ENCODE measurements around the gene TMEM266.

TMEM266 gene

GRCh38 chr15:76198456-76199105 is 138.8 kb downstream of the TMEM266 start:
- DNase-seq: no peak
- no peak overlapping the region for H3K4me3 ChIP-seq (ENCODE audit: insufficient read depth, low read depth, low read length, poor library complexity, severe bottlenecking)
- H3K36me3 ChIP-seq (ENCODE audit: control insufficient read depth, insufficient read depth, low read length): no peaks in the 10 kb centered on the region
- no peaks in the 10 kb centered on the region for H3K4me1 ChIP-seq (ENCODE audit: control insufficient read depth, insufficient read depth, low read length, poor library complexity, severe bottlenecking)
- no peaks in the 10 kb centered on the region for H3K9me3 ChIP-seq (ENCODE audit: control insufficient read depth, low read length)
- H3K27me3 ChIP-seq (replicated peaks; ENCODE audit: control insufficient read depth, insufficient read depth, low read length, poor library complexity, severe bottlenecking): no peaks in the 10 kb centered on the region
- no peak overlapping the region for H3K27ac ChIP-seq (ENCODE audit: insufficient read depth, low read length, poor library complexity, severe bottlenecking)

GRCh38 chr15:76199106-76200082 is 139.6 kb downstream of the TMEM266 start:
- Histone ChIP-seq H3K27me3 (replicated peaks; ENCODE audit: control insufficient read depth, insufficient read depth, low read length, poor library complexity, severe bottlenecking) (no peaks in the 10 kb centered on the region), H3K4me3 (ENCODE audit: insufficient read depth, low read depth, low read length, poor library complexity, severe bottlenecking) (no peak overlapping the region), H3K36me3 (ENCODE audit: control insufficient read depth, insufficient read depth, low read length) (no peaks in the 10 kb centered on the region), H3K4me1 (ENCODE audit: control insufficient read depth, insufficient read depth, low read length, poor library complexity, severe bottlenecking) (no peaks in the 10 kb centered on the region), H3K27ac (ENCODE audit: insufficient read depth, low read length, poor library complexity, severe bottlenecking) (no peak overlapping the region), H3K9me3 (ENCODE audit: control insufficient read depth, low read length) (no peaks in the 10 kb centered on the region)
- DNase-seq: no peak

- Histone ChIP-seq H3K36me3 (ENCODE audit: control insufficient read depth, insufficient read depth, low read length) (no peaks in the 10 kb centered on the region), H3K27me3 (replicated peaks; ENCODE audit: control insufficient read depth, insufficient read depth, low read length, poor library complexity, severe bottlenecking) (no peaks in the 10 kb centered on the region), H3K27ac (ENCODE audit: insufficient read depth, low read length, poor library complexity, severe bottlenecking) (no peak overlapping the region), H3K4me3 (ENCODE audit: insufficient read depth, low read depth, low read length, poor library complexity, severe bottlenecking) (no peak overlapping the region), H3K4me1 (ENCODE audit: control insufficient read depth, insufficient read depth, low read length, poor library complexity, severe bottlenecking) (no peaks in the 10 kb centered on the region), H3K9me3 (ENCODE audit: control insufficient read depth, low read length) (no peaks in the 10 kb centered on the region)
- no peak for DNase-seq
Observed at GRCh38 chr15:76200083-76200465, 140.3 kb downstream of the TMEM266 start.

- H3K4me3 ChIP-seq (ENCODE audit: insufficient read depth, low read depth, low read length, poor library complexity, severe bottlenecking): no peak overlapping the region
- H3K36me3 ChIP-seq (ENCODE audit: control insufficient read depth, insufficient read depth, low read length): no peaks in the 10 kb centered on the region
- H3K4me1 ChIP-seq (ENCODE audit: control insufficient read depth, insufficient read depth, low read length, poor library complexity, severe bottlenecking): no peaks in the 10 kb centered on the region
- no peak overlapping the region for H3K27ac ChIP-seq (ENCODE audit: insufficient read depth, low read length, poor library complexity, severe bottlenecking)
- H3K27me3 ChIP-seq (replicated peaks; ENCODE audit: control insufficient read depth, insufficient read depth, low read length, poor library complexity, severe bottlenecking): no peaks in the 10 kb centered on the region
- no peak for DNase-seq
- H3K9me3 ChIP-seq (ENCODE audit: control insufficient read depth, low read length): no peaks in the 10 kb centered on the region
Observed at GRCh38 chr15:76200641-76201105, 140.9 kb downstream of the TMEM266 start.

- DNase-seq: no peak
- Histone ChIP-seq H3K4me1 (ENCODE audit: control insufficient read depth, insufficient read depth, low read length, poor library complexity, severe bottlenecking) (no peaks in the 10 kb centered on the region), H3K36me3 (ENCODE audit: control insufficient read depth, insufficient read depth, low read length) (no peaks in the 10 kb centered on the region), H3K4me3 (ENCODE audit: insufficient read depth, low read depth, low read length, poor library complexity, severe bottlenecking) (no peak overlapping the region), H3K27me3 (replicated peaks; ENCODE audit: control insufficient read depth, insufficient read depth, low read length, poor library complexity, severe bottlenecking) (no peaks in the 10 kb centered on the region), H3K27ac (ENCODE audit: insufficient read depth, low read length, poor library complexity, severe bottlenecking) (no peak overlapping the region), H3K9me3 (ENCODE audit: control insufficient read depth, low read length) (no peaks in the 10 kb centered on the region)
Observed at GRCh38 chr15:76201536-76202255, 141.9 kb downstream of the TMEM266 start.

- no peak overlapping the region for H3K4me3 ChIP-seq (ENCODE audit: insufficient read depth, low read depth, low read length, poor library complexity, severe bottlenecking)
- no peaks in the 10 kb centered on the region for H3K9me3 ChIP-seq (ENCODE audit: control insufficient read depth, low read length)
- H3K4me1 ChIP-seq (ENCODE audit: control insufficient read depth, insufficient read depth, low read length, poor library complexity, severe bottlenecking): no peaks in the 10 kb centered on the region
- no peak for DNase-seq
- no peaks in the 10 kb centered on the region for H3K36me3 ChIP-seq (ENCODE audit: control insufficient read depth, insufficient read depth, low read length)
- no peak overlapping the region for H3K27ac ChIP-seq (ENCODE audit: insufficient read depth, low read length, poor library complexity, severe bottlenecking)
- no peaks in the 10 kb centered on the region for H3K27me3 ChIP-seq (replicated peaks; ENCODE audit: control insufficient read depth, insufficient read depth, low read length, poor library complexity, severe bottlenecking)
Observed at GRCh38 chr15:76203346-76204108, 143.7 kb downstream of the TMEM266 start.

- DNase-seq: no peak
- Histone ChIP-seq H3K36me3 (ENCODE audit: control insufficient read depth, insufficient read depth, low read length) (no peaks in the 10 kb centered on the region), H3K4me1 (ENCODE audit: control insufficient read depth, insufficient read depth, low read length, poor library complexity, severe bottlenecking) (no peaks in the 10 kb centered on the region), H3K27me3 (replicated peaks; ENCODE audit: control insufficient read depth, insufficient read depth, low read length, poor library complexity, severe bottlenecking) (no peaks in the 10 kb centered on the region), H3K27ac (ENCODE audit: insufficient read depth, low read length, poor library complexity, severe bottlenecking) (no peak overlapping the region), H3K9me3 (ENCODE audit: control insufficient read depth, low read length) (no peaks in the 10 kb centered on the region), H3K4me3 (ENCODE audit: insufficient read depth, low read depth, low read length, poor library complexity, severe bottlenecking) (no peak overlapping the region)
Observed at GRCh38 chr15:76204109-76204845, 144.5 kb downstream of the TMEM266 start.

GRCh38 chr15:76204916-76205460 is 145.2 kb downstream of the TMEM266 start:
- Histone ChIP-seq H3K4me1 (ENCODE audit: control insufficient read depth, insufficient read depth, low read length, poor library complexity, severe bottlenecking) (no peaks in the 10 kb centered on the region), H3K9me3 (ENCODE audit: control insufficient read depth, low read length) (no peaks in the 10 kb centered on the region), H3K36me3 (ENCODE audit: control insufficient read depth, insufficient read depth, low read length) (peaks cover under 1% of the 10 kb centered on the region), H3K27me3 (replicated peaks; ENCODE audit: control insufficient read depth, insufficient read depth, low read length, poor library complexity, severe bottlenecking) (no peaks in the 10 kb centered on the region), H3K4me3 (ENCODE audit: insufficient read depth, low read depth, low read length, poor library complexity, severe bottlenecking) (no peak overlapping the region), H3K27ac (ENCODE audit: insufficient read depth, low read length, poor library complexity, severe bottlenecking) (no peak overlapping the region)
- DNase-seq: no peak

Data from effector memory CD4-positive, alpha-beta T cell (primary cell).